Trophoblast cell (in vitro differentiated cells and primary cell): ENCODE results near the gene CPED1.
"Not testable (repeated sequence)": the region's sequence is repeated elsewhere in the genome, so short reads cannot be mapped to it uniquely, and the experiment has no call there.

Experiments
- DNase-seq, 2 donors: peaks; one replicate each; pipeline ENCODE4 v3.0.0-alpha.2; 2016
- H2AFZ ChIP-seq: 2 replicates; pipeline ENCODE4 v1.6.1; 2013; ENCODE audit warnings: low read length, moderate library complexity, mild to moderate bottlenecking; ENCODE audit not compliant: insufficient read depth, poor library complexity
- H2AK5ac ChIP-seq: 2 replicates; pipeline ENCODE4 v1.6.1; 2013; ENCODE audit warnings: mild to moderate bottlenecking, low read length
- H2BK120ac ChIP-seq: 2 replicates; pipeline ENCODE4 v1.6.1; 2013; ENCODE audit warnings: low read length, mild to moderate bottlenecking, moderate library complexity; ENCODE audit not compliant: insufficient read depth, poor library complexity
- H2BK12ac ChIP-seq: 2 replicates; pipeline ENCODE4 v1.6.1; 2013; ENCODE audit warnings: mild to moderate bottlenecking, low read length, moderate library complexity
- H2BK5ac ChIP-seq: 2 replicates; pipeline ENCODE4 v1.6.1; 2013; ENCODE audit warnings: low read length, low read depth, moderate library complexity, mild to moderate bottlenecking; ENCODE audit not compliant: poor library complexity
- H3K14ac ChIP-seq: 2 replicates; pipeline ENCODE4 v1.6.1; 2013; ENCODE audit warnings: mild to moderate bottlenecking, low read length
- H3K18ac ChIP-seq: 2 replicates; pipeline ENCODE4 v1.6.1; 2013; ENCODE audit warnings: mild to moderate bottlenecking, low read length
- H3K23ac ChIP-seq: 2 replicates; pipeline ENCODE4 v1.6.1; 2013; ENCODE audit warnings: low read length
- H3K27ac ChIP-seq: 2 replicates; pipeline ENCODE4 v1.5.1; 2013; ENCODE audit warnings: low read depth, mild to moderate bottlenecking, inconsistent platforms, low read length, moderate library complexity
- H3K27me3 ChIP-seq: 2 replicates; pipeline ENCODE4 v1.6.1; 2013; ENCODE audit warnings: inconsistent platforms, mild to moderate bottlenecking, low read length, moderate library complexity; ENCODE audit not compliant: insufficient read depth
- H3K36me3 ChIP-seq, 2 experiments: 1 replicate in 1 of 2; 2 replicates in 1 of 2; pipeline ENCODE4 v1.6.1; 2013; ENCODE audit warnings: low read length in 2 of 2, mild to moderate bottlenecking in 2 of 2, moderate library complexity in 1 of 2; ENCODE audit not compliant: insufficient read depth in 2 of 2, control insufficient read depth in 1 of 2
- H3K4ac ChIP-seq: 2 replicates; pipeline ENCODE4 v1.6.1; 2013; ENCODE audit warnings: low read depth, mild to moderate bottlenecking, low read length, moderate library complexity
- H3K4me1 ChIP-seq, 2 experiments: 1 replicate in 1 of 2; 2 replicates in 1 of 2; pipeline ENCODE4 v1.6.1; 2013; ENCODE audit warnings: low read length in 2 of 2, mild to moderate bottlenecking in 2 of 2, moderate library complexity in 1 of 2; ENCODE audit not compliant: insufficient read depth in 2 of 2, control insufficient read depth in 1 of 2
- H3K4me2 ChIP-seq: 2 replicates; pipeline ENCODE4 v1.6.1; 2013; ENCODE audit warnings: inconsistent platforms, mild to moderate bottlenecking, low read length, moderate library complexity
- H3K4me3 ChIP-seq: 2 replicates; pipeline ENCODE4 v1.5.1; 2013; ENCODE audit warnings: mild to moderate bottlenecking, low read depth, low read length, inconsistent platforms
- H3K79me1 ChIP-seq: one replicate; pipeline ENCODE4 v1.6.1; 2013; ENCODE audit warnings: low read length
- H3K79me2 ChIP-seq: 2 replicates; pipeline ENCODE4 v1.6.1; 2013; ENCODE audit warnings: low read length, mild to moderate bottlenecking; ENCODE audit not compliant: control insufficient read depth, insufficient read depth, poor library complexity
- H3K9ac ChIP-seq: 2 replicates; pipeline ENCODE4 v1.6.1; 2013; ENCODE audit warnings: mild to moderate bottlenecking, low read length
- H3K9me3 ChIP-seq: 2 replicates; pipeline ENCODE4 v1.6.1; 2013; ENCODE audit warnings: low read depth, mild to moderate bottlenecking, control low read depth, inconsistent platforms, low read length; ENCODE audit not compliant: insufficient read depth
- H4K12ac ChIP-seq: 2 replicates; pipeline ENCODE4 v1.6.1; 2013; ENCODE audit warnings: low read depth, mild to moderate bottlenecking, low read length, moderate library complexity
- H4K8ac ChIP-seq: 2 replicates; pipeline ENCODE4 v1.6.1; 2013; ENCODE audit warnings: low read depth, mild to moderate bottlenecking, low read length, moderate library complexity
- H4K91ac ChIP-seq: one replicate; pipeline ENCODE4 v1.6.1; 2013; ENCODE audit warnings: low read depth, mild to moderate bottlenecking, low read length, moderate library complexity
- WGBS: extraction: QIAGEN DNeasy Blood & Tissue Kit; methylation state at CpG from one replicate; pipeline ENCODE4 v1.1.7; 2013; ENCODE audit warnings: missing lambda C conversion rate; ENCODE audit not compliant: insufficient read length, insufficient coverage; ENCODE audit errors: extremely low coverage; 5-methylcytosine and 5-hydroxymethylcytosine counted together

The CPED1 gene

GRCh38 chr7:121237601-121238000 is 249.1 kb downstream of the CPED1 start:
- H2BK120ac ChIP-seq, result no peak overlapping the region
- no peak overlapping the region for H2AK5ac ChIP-seq
- H3K23ac ChIP-seq, result no peak overlapping the region
- H3K4me2 ChIP-seq, result no peak overlapping the region
- H3K4ac ChIP-seq, result no peak overlapping the region
- no peak overlapping the region for H3K4me3 ChIP-seq
- H3K14ac ChIP-seq, result no peak overlapping the region
- no peaks in the 10 kb centered on the region for H3K79me1 ChIP-seq
- no peak overlapping the region for H2AFZ ChIP-seq
- no peak overlapping the region for H2BK12ac ChIP-seq
- DNase-seq, result no peak
- H4K91ac ChIP-seq, result no peak overlapping the region
- no peak overlapping the region for H4K12ac ChIP-seq
- no peak overlapping the region for H3K18ac ChIP-seq
- no peak overlapping the region for H2BK5ac ChIP-seq
- WGBS, result no CpG with 5 or more reads among the region's 3 CpGs
- no peaks in the 10 kb centered on the region for H3K27me3 ChIP-seq
- H3K27ac ChIP-seq, result no peak overlapping the region
- no peak overlapping the region for H4K8ac ChIP-seq
- H3K9me3 ChIP-seq, result no peaks in the 10 kb centered on the region
- no peaks in the 10 kb centered on the region for H3K79me2 ChIP-seq
- H3K9ac ChIP-seq, result no peak overlapping the region
- no peaks in the 10 kb centered on the region for H3K36me3 ChIP-seq
- no peaks in the 10 kb centered on the region for H3K4me1 ChIP-seq

GRCh38 chr7:121244120-121244870 is 255.8 kb downstream of the CPED1 start:
- Histone ChIP-seq H3K79me2 (no peaks in the 10 kb centered on the region), H3K36me3 (no peaks in the 10 kb centered on the region), H3K4ac (no peak overlapping the region), H4K8ac (no peak overlapping the region), H3K4me3 (no peak overlapping the region), H3K27me3 (no peaks in the 10 kb centered on the region), H2AFZ (no peak overlapping the region), H3K9ac (no peak overlapping the region), H3K9me3 (no peaks in the 10 kb centered on the region), H2AK5ac (no peak overlapping the region), H3K18ac (no peak overlapping the region), H3K4me2 (no peak overlapping the region), H2BK12ac (no peak overlapping the region), H3K14ac (no peak overlapping the region), H2BK5ac (no peak overlapping the region), H3K79me1 (no peaks in the 10 kb centered on the region), H2BK120ac (no peak overlapping the region), H3K4me1 (no peaks in the 10 kb centered on the region), H4K12ac (no peak overlapping the region), H4K91ac (no peak overlapping the region), H3K27ac (no peak overlapping the region), H3K23ac (no peak overlapping the region)
- DNase-seq, result no peak
- WGBS, result no CpG with 5 or more reads among the region's 7 CpGs

- H3K18ac ChIP-seq, H2BK120ac ChIP-seq, H4K8ac ChIP-seq, H3K79me2 ChIP-seq, H3K27ac ChIP-seq, H3K9ac ChIP-seq, H2BK12ac ChIP-seq, H3K36me3 ChIP-seq, H3K14ac ChIP-seq, H2AK5ac ChIP-seq, H3K23ac ChIP-seq, H3K9me3 ChIP-seq, H3K27me3 ChIP-seq, H3K4me1 ChIP-seq, H4K91ac ChIP-seq, H3K4me3 ChIP-seq, H3K4me2 ChIP-seq, H3K79me1 ChIP-seq, H3K4ac ChIP-seq, H2AFZ ChIP-seq, H2BK5ac ChIP-seq, H4K12ac ChIP-seq, DNase-seq: not testable (repeated sequence)
- WGBS, result no CpG with 5 or more reads among the region's 1 CpG
Observed at GRCh38 chr7:121251367-121251766, 262.9 kb downstream of the CPED1 start.

GRCh38 chr7:121252523-121253235 is 264.2 kb downstream of the CPED1 start:
- H4K12ac ChIP-seq, H2AK5ac ChIP-seq, H2BK12ac ChIP-seq, H3K9me3 ChIP-seq, H3K18ac ChIP-seq, H3K4me1 ChIP-seq, H4K8ac ChIP-seq, H3K79me1 ChIP-seq, H3K27me3 ChIP-seq, DNase-seq, H4K91ac ChIP-seq, H3K4me3 ChIP-seq, H3K4me2 ChIP-seq, H2AFZ ChIP-seq, H2BK120ac ChIP-seq, H3K79me2 ChIP-seq, H3K23ac ChIP-seq, H3K4ac ChIP-seq, H2BK5ac ChIP-seq, H3K27ac ChIP-seq, H3K36me3 ChIP-seq, H3K14ac ChIP-seq, H3K9ac ChIP-seq: not testable (repeated sequence)
- no CpG with 5 or more reads among the region's 5 CpGs for WGBS
